Smooth muscle cell (in vitro differentiated cells): ENCODE measurements around the gene PLIN3. TPM values are rescaled to one million over a fixed set of nuclear protein-coding genes. Genes with fewer than 3 reads are reported as not detected.

Source experiments
- DNase-seq: peaks from one replicate; lab custom pipeline; 2025; ENCODE audit not compliant: unreplicated experiment; lab: John Stamatoyannopoulos, UW
- H2AFZ ChIP-seq: fragments of 200-600 bp; sonication (generic); 2 replicates; pipeline ENCODE4 v1.6.0; 2016; ENCODE audit warnings: antibody characterized with exemption, low read depth, mild to moderate bottlenecking
- H3F3A ChIP-seq: fragments of 200-600 bp; sonication (generic); 2 replicates; pipeline ENCODE4 v1.6.0; 2017; ENCODE audit warnings: antibody characterized with exemption, low read depth
- H3K27ac ChIP-seq: fragments of 200-600 bp; sonication (generic); 2 replicates; pipeline ENCODE4 v1.5.1; 2016; ENCODE audit warnings: low read depth, mild to moderate bottlenecking
- H3K27me3 ChIP-seq: fragments of 200-600 bp; sonication (generic); 2 replicates; pipeline ENCODE4 v1.6.1; 2016; ENCODE audit warnings: low read depth, mild to moderate bottlenecking
- H3K36me3 ChIP-seq: fragments of 200-600 bp; sonication (generic); 2 replicates; pipeline ENCODE4 v1.5.1; 2016; ENCODE audit warnings: low read depth
- H3K4me1 ChIP-seq: fragments of 200-600 bp; sonication (generic); 2 replicates; pipeline ENCODE4 v1.5.1; 2016; ENCODE audit warnings: low read depth
- H3K4me2 ChIP-seq: fragments of 200-600 bp; sonication (generic); 2 replicates; pipeline ENCODE4 v1.6.0; 2016; ENCODE audit warnings: mild to moderate bottlenecking
- H3K4me3 ChIP-seq: fragments of 200-600 bp; sonication (generic); 2 replicates; pipeline ENCODE4 v1.5.1; 2016; ENCODE audit warnings: mild to moderate bottlenecking
- H3K79me2 ChIP-seq: fragments of 200-600 bp; sonication (generic); 2 replicates; pipeline ENCODE4 v1.6.0; 2016; ENCODE audit warnings: low read depth, mild to moderate bottlenecking
- H3K9ac ChIP-seq: fragments of 200-600 bp; sonication (generic); 2 replicates; pipeline ENCODE4 v1.6.0; 2016; ENCODE audit warnings: low read depth
- H3K9me3 ChIP-seq: fragments of 200-600 bp; sonication (generic); replicated peaks from 2 replicates; pipeline ENCODE4 v1.5.1; 2016; ENCODE audit warnings: low read depth
- H4K20me1 ChIP-seq: fragments of 200-600 bp; sonication (generic); 2 replicates; pipeline ENCODE4 v1.6.0; 2016; ENCODE audit warnings: low read depth
- WGBS: methylation state at CpG from one replicate; pipeline ENCODE4 v1.1.7; 2016; ENCODE audit warnings: low lambda C conversion rate; 5-methylcytosine and 5-hydroxymethylcytosine counted together
- polyA plus RNA-seq: library from polyadenylated mRNA; unstranded; fragments of >200 nt; fragmentation: Nextera tagmentation; extraction: Ambion mirVana; gene quantifications from 2 replicates; pipeline ENCODE4 v1.2.1, GENCODE V29; 2016
- total RNA-seq: library from RNA; depleted of rRNA; stranded (reverse); fragments of >200 nt; gene quantifications from 2 replicates; pipeline ENCODE4 v1.2.3, GENCODE V29; 2014
- TF ChIP-seq, protein P1 (sequence below): fragments of 200-600 bp; sonication (generic); IDR thresholded peaks from 2 replicates; pipeline ENCODE4 v1.5.1; 2017; ENCODE audit warnings: borderline replicate concordance, mild to moderate bottlenecking, antibody characterized with exemption; ENCODE audit not compliant: insufficient read depth, poor library complexity, severe bottlenecking

PLIN3 gene
- total and polyA plus RNA-seq, 2 experiments from 2014 or later: 102 to 202 TPM

- peaks cover 5% of the 10 kb centered on the region for H3K4me1 ChIP-seq
- peak within 1 kb of the TSS; percentile 99 for H3K9ac ChIP-seq
Observed at GRCh38 chr19:4791183-4792018, 76.1 kb downstream of the PLIN3 start, which contains the start of gene FEM1A. Gene FEM1A (plus strand): TSS chr19:4791734. CDS start chr19:4791855, 121 bp downstream.

More at GRCh38 chr19:4791183-4792018, 76.1 kb downstream of the PLIN3 start, which contains the start of gene FEM1A:
- WGBS: under 1% methylated on average over 74 of the region's 80 CpGs
- TF ChIP-seq, protein P1, sequence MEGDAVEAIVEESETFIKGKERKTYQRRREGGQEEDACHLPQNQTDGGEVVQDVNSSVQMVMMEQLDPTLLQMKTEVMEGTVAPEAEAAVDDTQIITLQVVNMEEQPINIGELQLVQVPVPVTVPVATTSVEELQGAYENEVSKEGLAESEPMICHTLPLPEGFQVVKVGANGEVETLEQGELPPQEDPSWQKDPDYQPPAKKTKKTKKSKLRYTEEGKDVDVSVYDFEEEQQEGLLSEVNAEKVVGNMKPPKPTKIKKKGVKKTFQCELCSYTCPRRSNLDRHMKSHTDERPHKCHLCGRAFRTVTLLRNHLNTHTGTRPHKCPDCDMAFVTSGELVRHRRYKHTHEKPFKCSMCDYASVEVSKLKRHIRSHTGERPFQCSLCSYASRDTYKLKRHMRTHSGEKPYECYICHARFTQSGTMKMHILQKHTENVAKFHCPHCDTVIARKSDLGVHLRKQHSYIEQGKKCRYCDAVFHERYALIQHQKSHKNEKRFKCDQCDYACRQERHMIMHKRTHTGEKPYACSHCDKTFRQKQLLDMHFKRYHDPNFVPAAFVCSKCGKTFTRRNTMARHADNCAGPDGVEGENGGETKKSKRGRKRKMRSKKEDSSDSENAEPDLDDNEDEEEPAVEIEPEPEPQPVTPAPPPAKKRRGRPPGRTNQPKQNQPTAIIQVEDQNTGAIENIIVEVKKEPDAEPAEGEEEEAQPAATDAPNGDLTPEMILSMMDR: peak; percentile 99
- Histone ChIP-seq H3K4me2 (peak within 1 kb of the TSS; percentile 98), H3K79me2 (peaks cover 30% of the 10 kb centered on the region), H3K36me3 (no peaks in the 10 kb centered on the region), H4K20me1 (no peaks in the 10 kb centered on the region), H3K9me3 (no peaks in the 10 kb centered on the region), H3K27me3 (no peaks in the 10 kb centered on the region), H3K4me3 (peak within 1 kb of the TSS; percentile 91), H3F3A (no peaks in the 10 kb centered on the region), H2AFZ (peak within 1 kb of the TSS; percentile 82), H3K27ac (peak within 1 kb of the TSS; percentile 88)
- peak; percentile 99 for DNase-seq

Other genes with a start within 250 kb of the PLIN3 start
- gene TNFAIP8L1, start 228.2 kb downstream of the PLIN3 start, total RNA-seq: 2.2 and 3.7 TPM in 2 replicates
- 5.2 and 6.6 TPM in 2 replicates for gene TNFAIP8L1, start 228.2 kb downstream of the PLIN3 start, polyA plus RNA-seq
- 145 and 188 TPM in 2 replicates for gene MYDGF, start 197.3 kb downstream of the PLIN3 start, total RNA-seq
- 651 and 680 TPM in 2 replicates for gene MYDGF, start 197.3 kb downstream of the PLIN3 start, polyA plus RNA-seq
- 13.0 and 44.3 TPM in 2 replicates for gene DPP9, start 143.8 kb downstream of the PLIN3 start, total RNA-seq
- 26.3 and 36.6 TPM in 2 replicates for gene DPP9, start 143.8 kb downstream of the PLIN3 start, polyA plus RNA-seq
- 6.8 and 7.1 TPM in 2 replicates for gene FEM1A, start 75.9 kb downstream of the PLIN3 start, total RNA-seq
- 1.5 and 1.6 TPM in 2 replicates for gene FEM1A, start 75.9 kb downstream of the PLIN3 start, polyA plus RNA-seq
- 3.5 and 4.6 TPM in 2 replicates for gene TICAM1, start 36.0 kb downstream of the PLIN3 start, total RNA-seq
- gene TICAM1, start 36.0 kb downstream of the PLIN3 start, polyA plus RNA-seq: 13.9 and 22.9 TPM in 2 replicates
- gene ARRDC5, start 35.2 kb upstream of the PLIN3 start, total RNA-seq: not detected in 2 replicates
- not detected in 2 replicates for gene ARRDC5, start 35.2 kb upstream of the PLIN3 start, polyA plus RNA-seq
- 11.3 and 16.9 TPM in 2 replicates for gene UHRF1, start 41.8 kb upstream of the PLIN3 start, total RNA-seq
- 22.7 and 27.2 TPM in 2 replicates for gene UHRF1, start 41.8 kb upstream of the PLIN3 start, polyA plus RNA-seq
- gene KDM4B, start 101.4 kb upstream of the PLIN3 start, total RNA-seq: 24.6 and 27.9 TPM in 2 replicates
- 32.3 and 45.1 TPM in 2 replicates for gene KDM4B, start 101.4 kb upstream of the PLIN3 start, polyA plus RNA-seq